PC-9 (cell line): ENCODE data around the gene DNAAF1.

Experiments used
- EZH2 ChIP-seq: fragments of 200-600 bp; sonication (generic); IDR thresholded peaks from 2 replicates; pipeline ENCODE4 v1.8.0; 2017; ENCODE audit warnings: antibody characterized with exemption, low read depth
- TF ChIP-seq, protein P1 (sequence below): fragments of 200-600 bp; sonication (generic); conservative IDR thresholded peaks from 2 replicates; pipeline ENCODE4 v1.6.1; 2017; ENCODE audit warnings: mixed run types, antibody characterized with exemption, mild to moderate bottlenecking, moderate library complexity

DNA sequence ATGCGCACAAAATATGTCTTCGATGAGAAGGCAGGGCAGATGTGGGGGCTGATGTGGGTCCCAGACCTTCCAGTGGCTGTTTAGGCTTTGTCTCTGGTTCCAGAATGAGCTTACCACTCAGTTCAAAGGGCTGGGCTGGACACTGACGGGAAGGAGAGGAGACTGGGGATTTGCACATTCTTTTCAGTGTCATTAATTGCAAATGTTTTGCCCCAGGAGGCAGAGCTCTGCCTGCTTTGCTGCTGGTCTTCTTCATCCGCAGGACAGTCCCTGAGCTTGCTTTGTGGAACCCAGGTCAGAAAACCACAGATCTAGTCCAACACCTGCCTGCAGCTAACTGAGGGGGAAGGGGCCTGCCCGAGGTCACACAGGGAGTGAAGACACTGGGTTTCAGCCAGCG is 73.8 kb downstream of the DNAAF1 start:
- TF ChIP-seq, protein P1, sequence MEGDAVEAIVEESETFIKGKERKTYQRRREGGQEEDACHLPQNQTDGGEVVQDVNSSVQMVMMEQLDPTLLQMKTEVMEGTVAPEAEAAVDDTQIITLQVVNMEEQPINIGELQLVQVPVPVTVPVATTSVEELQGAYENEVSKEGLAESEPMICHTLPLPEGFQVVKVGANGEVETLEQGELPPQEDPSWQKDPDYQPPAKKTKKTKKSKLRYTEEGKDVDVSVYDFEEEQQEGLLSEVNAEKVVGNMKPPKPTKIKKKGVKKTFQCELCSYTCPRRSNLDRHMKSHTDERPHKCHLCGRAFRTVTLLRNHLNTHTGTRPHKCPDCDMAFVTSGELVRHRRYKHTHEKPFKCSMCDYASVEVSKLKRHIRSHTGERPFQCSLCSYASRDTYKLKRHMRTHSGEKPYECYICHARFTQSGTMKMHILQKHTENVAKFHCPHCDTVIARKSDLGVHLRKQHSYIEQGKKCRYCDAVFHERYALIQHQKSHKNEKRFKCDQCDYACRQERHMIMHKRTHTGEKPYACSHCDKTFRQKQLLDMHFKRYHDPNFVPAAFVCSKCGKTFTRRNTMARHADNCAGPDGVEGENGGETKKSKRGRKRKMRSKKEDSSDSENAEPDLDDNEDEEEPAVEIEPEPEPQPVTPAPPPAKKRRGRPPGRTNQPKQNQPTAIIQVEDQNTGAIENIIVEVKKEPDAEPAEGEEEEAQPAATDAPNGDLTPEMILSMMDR: no peak
- TF ChIP-seq EZH2: no peak
